ENCODE results near the gene CLRN1.

CLRN1 gene

GRCh38 chr3:151014501-151015018, 42.0 kb upstream of the CLRN1 start:
- no peak overlapping the region for H3K4me3 ChIP-seq (ENCODE audit: low read length)
- no peaks in the 10 kb centered on the region for H4K20me1 ChIP-seq (ENCODE audit: insufficient read depth, low read length)
- H3K9me3 ChIP-seq (ENCODE audit: insufficient read depth, low read length) = no peaks in the 10 kb centered on the region
- TF ChIP-seq EZH2phosphoT487 (IDR thresholded peaks at IDR 0.05; ENCODE audit: low read depth) = no peak
- TF ChIP-seq, protein P1, sequence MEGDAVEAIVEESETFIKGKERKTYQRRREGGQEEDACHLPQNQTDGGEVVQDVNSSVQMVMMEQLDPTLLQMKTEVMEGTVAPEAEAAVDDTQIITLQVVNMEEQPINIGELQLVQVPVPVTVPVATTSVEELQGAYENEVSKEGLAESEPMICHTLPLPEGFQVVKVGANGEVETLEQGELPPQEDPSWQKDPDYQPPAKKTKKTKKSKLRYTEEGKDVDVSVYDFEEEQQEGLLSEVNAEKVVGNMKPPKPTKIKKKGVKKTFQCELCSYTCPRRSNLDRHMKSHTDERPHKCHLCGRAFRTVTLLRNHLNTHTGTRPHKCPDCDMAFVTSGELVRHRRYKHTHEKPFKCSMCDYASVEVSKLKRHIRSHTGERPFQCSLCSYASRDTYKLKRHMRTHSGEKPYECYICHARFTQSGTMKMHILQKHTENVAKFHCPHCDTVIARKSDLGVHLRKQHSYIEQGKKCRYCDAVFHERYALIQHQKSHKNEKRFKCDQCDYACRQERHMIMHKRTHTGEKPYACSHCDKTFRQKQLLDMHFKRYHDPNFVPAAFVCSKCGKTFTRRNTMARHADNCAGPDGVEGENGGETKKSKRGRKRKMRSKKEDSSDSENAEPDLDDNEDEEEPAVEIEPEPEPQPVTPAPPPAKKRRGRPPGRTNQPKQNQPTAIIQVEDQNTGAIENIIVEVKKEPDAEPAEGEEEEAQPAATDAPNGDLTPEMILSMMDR (IDR thresholded peaks at IDR 0.05; ENCODE audit: low read depth, low read length) = no peak
- H3K79me2 ChIP-seq (ENCODE audit: low read length) = no peaks in the 10 kb centered on the region
- no peak overlapping the region for H3K27ac ChIP-seq (ENCODE audit: low read length)
- no peaks in the 10 kb centered on the region for H3K4me1 ChIP-seq (ENCODE audit: low read length)
- no peaks in the 10 kb centered on the region for H3K36me3 ChIP-seq (replicated peaks; ENCODE audit: low read depth, low read length)
- H3K4me2 ChIP-seq (ENCODE audit: low read length) = no peak overlapping the region
- no peak overlapping the region for H3K9ac ChIP-seq (ENCODE audit: low read length)
- no peak overlapping the region for H2AFZ ChIP-seq (ENCODE audit: low read depth, low read length)
- peaks cover 21% of the 10 kb centered on the region for H3K27me3 ChIP-seq (ENCODE audit: low read depth, low read length)

DNA sequence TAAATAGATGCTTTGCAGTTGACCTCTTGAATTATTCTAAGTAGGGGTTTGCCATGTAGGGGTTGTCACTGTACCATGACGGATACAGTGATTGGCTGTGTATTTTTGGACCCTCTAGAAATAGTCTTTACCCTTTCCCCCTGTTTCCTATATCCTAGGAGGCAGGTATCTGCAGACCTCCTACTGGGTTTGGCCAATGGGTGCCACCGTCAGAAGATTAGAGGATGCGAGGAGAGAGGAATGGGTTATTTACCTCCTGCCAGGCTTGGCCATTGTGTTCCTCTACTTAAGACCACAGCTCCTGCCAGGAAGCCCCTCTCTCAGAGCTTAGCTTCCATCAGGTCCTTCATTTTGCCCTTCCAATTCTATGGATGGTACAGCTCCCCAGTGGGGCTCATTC, 40.2 kb upstream of the CLRN1 start:
- TF ChIP-seq, protein P1 (IDR thresholded peaks at IDR 0.05; ENCODE audit: low read depth, low read length) = no peak
- no peak for TF ChIP-seq EZH2phosphoT487 (IDR thresholded peaks at IDR 0.05; ENCODE audit: low read depth)
- H3K9me3 ChIP-seq (ENCODE audit: insufficient read depth, low read length) = no peaks in the 10 kb centered on the region
- H2AFZ ChIP-seq (ENCODE audit: low read depth, low read length) = no peak overlapping the region

GRCh38 chr3:151011427-151011826, 38.9 kb upstream of the CLRN1 start:
- Histone ChIP-seq H4K20me1 (ENCODE audit: insufficient read depth, low read length) (no peaks in the 10 kb centered on the region), H2AFZ (ENCODE audit: low read depth, low read length) (no peak overlapping the region), H3K9ac (ENCODE audit: low read length) (no peak overlapping the region), H3K4me2 (ENCODE audit: low read length) (no peak overlapping the region), H3K79me2 (ENCODE audit: low read length) (no peaks in the 10 kb centered on the region), H3K27ac (ENCODE audit: low read length) (no peak overlapping the region), H3K4me1 (ENCODE audit: low read length) (no peaks in the 10 kb centered on the region), H3K9me3 (ENCODE audit: insufficient read depth, low read length) (no peaks in the 10 kb centered on the region), H3K36me3 (replicated peaks; ENCODE audit: low read depth, low read length) (no peaks in the 10 kb centered on the region), H3K27me3 (ENCODE audit: low read depth, low read length) (peaks cover 14% of the 10 kb centered on the region), H3K4me3 (ENCODE audit: low read length) (no peak overlapping the region)
- TF ChIP-seq EZH2phosphoT487 (IDR thresholded peaks at IDR 0.05; ENCODE audit: low read depth) = no peak

More for the DNA sequence above, 40.2 kb upstream of the CLRN1 start:
- Histone ChIP-seq H3K9ac (ENCODE audit: low read length) (no peak overlapping the region), H3K4me3 (ENCODE audit: low read length) (no peak overlapping the region), H3K27ac (ENCODE audit: low read length) (no peak overlapping the region), H3K4me1 (ENCODE audit: low read length) (no peaks in the 10 kb centered on the region), H4K20me1 (ENCODE audit: insufficient read depth, low read length) (no peaks in the 10 kb centered on the region), H3K4me2 (ENCODE audit: low read length) (no peak overlapping the region), H3K79me2 (ENCODE audit: low read length) (no peaks in the 10 kb centered on the region), H3K27me3 (ENCODE audit: low read depth, low read length) (peaks cover 14% of the 10 kb centered on the region), H3K36me3 (replicated peaks; ENCODE audit: low read depth, low read length) (no peaks in the 10 kb centered on the region)

GRCh38 chr3:151009981-151010380, 37.5 kb upstream of the CLRN1 start:
- Histone ChIP-seq H3K9me3 (ENCODE audit: insufficient read depth, low read length) (no peaks in the 10 kb centered on the region), H3K27me3 (ENCODE audit: low read depth, low read length) (peaks cover 10% of the 10 kb centered on the region), H3K4me2 (ENCODE audit: low read length) (no peak overlapping the region), H3K79me2 (ENCODE audit: low read length) (no peaks in the 10 kb centered on the region), H2AFZ (ENCODE audit: low read depth, low read length) (no peak overlapping the region), H3K36me3 (replicated peaks; ENCODE audit: low read depth, low read length) (no peaks in the 10 kb centered on the region), H3K4me3 (ENCODE audit: low read length) (no peak overlapping the region), H4K20me1 (ENCODE audit: insufficient read depth, low read length) (no peaks in the 10 kb centered on the region), H3K9ac (ENCODE audit: low read length) (no peak overlapping the region), H3K4me1 (ENCODE audit: low read length) (no peaks in the 10 kb centered on the region), H3K27ac (ENCODE audit: low read length) (no peak overlapping the region)
- TF ChIP-seq, protein P1 (IDR thresholded peaks at IDR 0.05; ENCODE audit: low read depth, low read length) = no peak
- no peak for TF ChIP-seq EZH2phosphoT487 (IDR thresholded peaks at IDR 0.05; ENCODE audit: low read depth)

All from OCI-LY3 (cell line).